HepG2 (cell line): ENCODE data around the gene FAM131C. TPM values are rescaled to one million over a fixed set of nuclear protein-coding genes. Genes with fewer than 3 reads are reported as not detected.

Experiments used
- ARID5B ChIP-seq: IDR thresholded peaks from 2 replicates; pipeline ENCODE4 v1.4.0; 2020; ENCODE audit warnings: mild to moderate bottlenecking, missing genetic modification reagents
- BCL6 ChIP-seq: IDR thresholded peaks from 2 replicates; pipeline ENCODE4 v1.6.1; 2016; ENCODE audit warnings: missing genetic modification reagents, missing compliant biosample characterization
- CHD4 ChIP-seq: fragments of 200-600 bp; sonication (generic); IDR thresholded peaks from 2 replicates; pipeline ENCODE4 v1.7.0; 2017; ENCODE audit warnings: mild to moderate bottlenecking, low read length, borderline replicate concordance
- CREM ChIP-seq, 2 experiments: sonication (generic) in 1 of 2; formaldehyde crosslinking in 1 of 2; IDR thresholded peaks; 2 replicates each; pipeline versions ENCODE4 v1.4.0 to v1.6.1; 2016 to 2020; ENCODE audit warnings: antibody characterized with exemption in 1 of 2, mild to moderate bottlenecking in 1 of 2, missing genetic modification reagents in 1 of 2
- EP300 ChIP-seq, 3 experiments: sonication (generic) in 1 of 3; formaldehyde crosslinking in 1 of 3; IDR thresholded peaks; 2 replicates each; pipeline versions ENCODE4 v1.5.1 to v1.6.1; 2011 to 2020; ENCODE audit warnings: low read depth in 2 of 3, low read length in 2 of 3, borderline replicate concordance in 1 of 3, improper control_type of control experiment in 1 of 3, mild to moderate bottlenecking in 1 of 3, missing genetic modification reagents in 1 of 3, moderate library complexity in 1 of 3
- FOXA1 ChIP-seq, 2 experiments: fragments of 450-650 bp in 1 of 2; sonication (generic) in 1 of 2; formaldehyde crosslinking in 1 of 2; IDR thresholded peaks; 2 replicates each; pipeline versions ENCODE4 v1.4.0 to v1.6.1; 2016 to 2020; ENCODE audit warnings: missing genetic modification reagents in 1 of 2
- FOXA3 ChIP-seq: IDR thresholded peaks from 2 replicates; pipeline ENCODE4 v1.6.1; 2016; ENCODE audit warnings: missing genetic modification reagents, missing compliant biosample characterization
- FOXP1 ChIP-seq, 2 experiments: fragments of 450-650 bp in 1 of 2; IDR thresholded peaks; 2 replicates each; pipeline ENCODE4 v1.6.1; 2017 to 2018; ENCODE audit warnings: antibody characterized with exemption in 1 of 2
- GATAD2A ChIP-seq: IDR thresholded peaks from 2 replicates; pipeline ENCODE4 v1.6.1; 2016
- HIC2 ChIP-seq: sonication (generic); formaldehyde crosslinking; IDR thresholded peaks from 2 replicates; pipeline ENCODE4 v1.9.0; 2022; ENCODE audit warnings: low read depth, missing genetic modification reagents
- ISL2 ChIP-seq: sonication (generic); formaldehyde crosslinking; IDR thresholded peaks from 2 replicates; pipeline ENCODE4 v1.5.0; 2020; ENCODE audit warnings: missing genetic modification reagents
- KDM1A ChIP-seq: IDR thresholded peaks from 2 replicates; pipeline ENCODE4 v1.6.1; 2016; ENCODE audit warnings: missing compliant biosample characterization
- MED1 ChIP-seq: sonication (generic); formaldehyde crosslinking; IDR thresholded peaks from 2 replicates; pipeline ENCODE4 v1.4.0; 2020; ENCODE audit warnings: missing genetic modification reagents
- MXD1 ChIP-seq: sonication (generic); formaldehyde crosslinking; IDR thresholded peaks from 2 replicates; pipeline ENCODE4 v1.4.0; 2020; ENCODE audit warnings: mild to moderate bottlenecking, missing genetic modification reagents
- PCBP1 ChIP-seq: fragments of 200-400 bp; formaldehyde crosslinking; IDR thresholded peaks from 2 replicates; pipeline ENCODE4 v1.6.1; 2017; ENCODE audit warnings: mild to moderate bottlenecking, low read depth, low read length, borderline replicate concordance
- SIX4 ChIP-seq: sonication (generic); formaldehyde crosslinking; IDR thresholded peaks from 2 replicates; pipeline ENCODE4 v1.4.0; 2020; ENCODE audit warnings: missing genetic modification reagents
- SOX13 ChIP-seq, 3 experiments: fragments of 450-650 bp in 1 of 3; sonication (generic) in 1 of 3; formaldehyde crosslinking in 1 of 3; IDR thresholded peaks in 2 of 3; conservative IDR thresholded peaks in 1 of 3; 2 replicates each; pipeline versions ENCODE4 v1.5.0 to v1.6.1; 2016 to 2020; ENCODE audit warnings: antibody characterized with exemption in 1 of 3, mild to moderate bottlenecking in 1 of 3, missing compliant biosample characterization in 1 of 3, missing genetic modification reagents in 1 of 3, moderate library complexity in 1 of 3
- SP5 ChIP-seq: IDR thresholded peaks from 2 replicates; pipeline ENCODE4 v1.6.1; 2016; ENCODE audit warnings: low read depth, borderline replicate concordance
- ZMYM2 ChIP-seq: sonication (generic); formaldehyde crosslinking; IDR thresholded peaks from 2 replicates; pipeline ENCODE4 v1.8.0; 2022; ENCODE audit warnings: mild to moderate bottlenecking, missing genetic modification reagents
- ZMYM3 ChIP-seq: sonication (generic); formaldehyde crosslinking; IDR thresholded peaks from 2 replicates; pipeline ENCODE4 v1.5.1; 2020; ENCODE audit warnings: mild to moderate bottlenecking, missing genetic modification reagents
- ZNF567 ChIP-seq: sonication (generic); formaldehyde crosslinking; IDR thresholded peaks from 2 replicates; pipeline ENCODE4 v1.8.1; 2023; ENCODE audit warnings: mild to moderate bottlenecking, missing genetic modification reagents, borderline replicate concordance
- ZNF576 ChIP-seq: sonication (generic); formaldehyde crosslinking; IDR thresholded peaks from 2 replicates; pipeline ENCODE4 v1.4.0; 2020; ENCODE audit warnings: mild to moderate bottlenecking, missing genetic modification reagents
- ZNF629 ChIP-seq: sonication (generic); formaldehyde crosslinking; conservative IDR thresholded peaks from 2 replicates; pipeline ENCODE4 v1.5.0; 2020; ENCODE audit warnings: missing genetic modification reagents
- polyA plus RNA-seq, 8 experiments: library from polyadenylated mRNA; depleted of rRNA in 3 of 8; stranded (reverse) in 7 of 8; unstranded in 1 of 8; fragments of >200 nt; fragmentation: Illumina TruSeq in 4 of 8; extraction: Trizol in 4 of 8; gene quantifications; 2 replicates each; pipeline versions ENCODE4 v1.2.1 to v1.2.3, GENCODE V29; 2011 to 2016; ENCODE audit warnings: low read depth in 4 of 8, missing spikeins in 1 of 8, mixed read lengths in 1 of 8; ENCODE audit not compliant: insufficient read depth in 1 of 8
- total RNA-seq, 5 experiments: library from RNA; depleted of rRNA; stranded (reverse); fragments of >200 nt; fragmentation: Illumina TruSeq; extraction: Trizol; gene quantifications; 2 replicates each; pipeline ENCODE4 v1.2.3, GENCODE V29; 2016; ENCODE audit warnings: low read depth in 1 of 5

Gene FAM131C
- total and polyA plus RNA-seq, 2 of the 13 experiments (the other 11 are each of a cell fraction or from before 2014, with no cell fraction given) = 0.07 TPM; not detected in 1

GRCh38 chr1:16120940-16121410 lies 47.5 kb upstream of the FAM131C start (continued):
- TF ChIP-seq ARID5B (CRISPR knock-in tag) (peak; percentile 42; the same call in 1 of the 2 replicates), FOXA1 (IDR thresholded peaks at IDR 0.05) (no peak), FOXA1 (CRISPR knock-in tag; IDR thresholded peaks at IDR 0.05) (peak; percentile 69), CHD4 (peak; percentile 70; the same call in 1 of the 2 replicates), MED1 (CRISPR knock-in tag) (no peak), FOXA3 (CRISPR knock-in tag) (peak; percentile 52), ZMYM2 (0 out of 2 replicates have a peak, but pooled peaks have one; percentile 21), SOX13 (IDR thresholded peaks at IDR 0.05) (no peak), SOX13 (CRISPR knock-in tag; conservative IDR thresholded peaks at IDR 0.05 in 1 of 2, IDR thresholded peaks at IDR 0.05 in 1 of 2) (peak in 1 of 2 experiments; percentile 46; a peak in 1 of 4 replicates), ZNF629 (CRISPR knock-in tag) (peak; percentile 97), PCBP1 (no peak), CREM (IDR thresholded peaks at IDR 0.05) (peak; percentile 34; the same call in 1 of the 2 replicates), CREM (CRISPR knock-in tag; IDR thresholded peaks at IDR 0.05) (no peak), ZNF567 (CRISPR knock-in tag) (no peak), BCL6 (CRISPR knock-in tag) (0 out of 2 replicates have a peak, but pooled peaks have one; percentile 31), MXD1 (CRISPR knock-in tag) (no peak), ISL2 (CRISPR knock-in tag) (peak; percentile 43; the same call in 1 of the 2 replicates), KDM1A (CRISPR knock-in tag) (peak; percentile 86; the same call in 1 of the 2 replicates), SP5 (peak; percentile 48; the same call in 1 of the 2 replicates), GATAD2A (CRISPR knock-in tag) (peak; percentile 26; the same call in 1 of the 2 replicates), SIX4 (CRISPR knock-in tag) (peak; percentile 67; the same call in 1 of the 2 replicates), HIC2 (CRISPR knock-in tag) (no peak), EP300 (IDR thresholded peaks at IDR 0.05; ENCODE audit: low read depth in 2 of 2, low read length in 2 of 2) (peak in 1 of 2 experiments; percentile 48; a peak in 1 of 4 replicates), EP300 (CRISPR knock-in tag; IDR thresholded peaks at IDR 0.05; ENCODE audit: borderline replicate concordance) (no peak), ZMYM3 (peak; percentile 80), ZNF576 (CRISPR knock-in tag) (no peak), FOXP1 (IDR thresholded peaks at IDR 0.05) (no peak), FOXP1 (CRISPR knock-in tag; IDR thresholded peaks at IDR 0.05) (peak; percentile 50; the same call in 1 of the 2 replicates)
